ENCODE data around the gene CYBRD1.

DNA sequence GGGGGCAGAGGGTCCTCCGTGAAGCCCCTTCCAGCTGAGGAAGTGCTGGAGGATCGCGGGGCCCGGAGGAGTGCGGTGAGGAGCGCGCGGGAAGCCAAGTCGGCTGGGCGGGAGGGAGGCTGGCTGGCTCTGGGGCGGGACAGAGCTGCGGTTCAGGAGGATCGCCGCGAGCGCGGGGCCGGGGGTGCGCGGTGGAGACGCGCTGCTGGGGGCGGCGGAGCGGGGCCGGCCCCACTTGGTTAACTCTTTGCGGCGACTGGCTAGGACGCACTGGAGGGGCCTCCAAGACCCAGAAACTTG, 464 bp downstream of the CYBRD1 start:
- TF ChIP-seq, protein P1, sequence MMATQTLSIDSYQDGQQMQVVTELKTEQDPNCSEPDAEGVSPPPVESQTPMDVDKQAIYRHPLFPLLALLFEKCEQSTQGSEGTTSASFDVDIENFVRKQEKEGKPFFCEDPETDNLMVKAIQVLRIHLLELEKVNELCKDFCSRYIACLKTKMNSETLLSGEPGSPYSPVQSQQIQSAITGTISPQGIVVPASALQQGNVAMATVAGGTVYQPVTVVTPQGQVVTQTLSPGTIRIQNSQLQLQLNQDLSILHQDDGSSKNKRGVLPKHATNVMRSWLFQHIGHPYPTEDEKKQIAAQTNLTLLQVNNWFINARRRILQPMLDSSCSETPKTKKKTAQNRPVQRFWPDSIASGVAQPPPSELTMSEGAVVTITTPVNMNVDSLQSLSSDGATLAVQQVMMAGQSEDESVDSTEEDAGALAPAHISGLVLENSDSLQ (IDR thresholded peaks at IDR 0.05) = no peak
- TF ChIP-seq BHLHE40 (IDR thresholded peaks at IDR 0.05; ENCODE audit: borderline replicate concordance) (no peak), HDGF (IDR thresholded peaks at IDR 0.05; ENCODE audit: borderline replicate concordance) (no peak), CTBP1 (IDR thresholded peaks at IDR 0.05; ENCODE audit: borderline replicate concordance) (no peak), SP1 (IDR thresholded peaks at IDR 0.05) (no peak), SUZ12 (IDR thresholded peaks at IDR 0.05) (no peak), FOXM1 (IDR thresholded peaks at IDR 0.05; ENCODE audit: borderline replicate concordance) (no peak), TARDBP (IDR thresholded peaks at IDR 0.05) (no peak), ARNT (IDR thresholded peaks at IDR 0.05) (no peak), FOXA1 (IDR thresholded peaks at IDR 0.05) (no peak), ELF4 (IDR thresholded peaks at IDR 0.05) (no peak)

All from HEK293T (cell line).